GM13976 (cell line): ENCODE data around the gene CELF5.

Experiments
- DNase-seq: peaks from one replicate; pipeline ENCODE4 v3.0.0; 2012; ENCODE audit warnings: low spot score
- CTCF ChIP-seq: IDR thresholded peaks from 2 replicates; pipeline ENCODE4 v1.5.1; 2012; ENCODE audit warnings: borderline replicate concordance, mild to moderate bottlenecking; ENCODE audit not compliant: insufficient read depth; ENCODE audit errors: extremely low read depth, missing control alignments, control extremely low read depth
- in situ Hi-C: fragments of 300-500 bp; cut with MboI; formaldehyde crosslinking; loops from one replicate; pipeline ENCODE4 v1.12.0; 2022; ENCODE audit warnings: low sequenced_read_pairs, mixed read lengths, inconsistent platforms; ENCODE audit not compliant: unreplicated experiment

CELF5 gene

GRCh38 chr19:3254520-3254919, 30.1 kb downstream of the CELF5 start:
- in situ Hi-C loops, result no loop called here
- no peak for DNase-seq
- no peak for TF ChIP-seq CTCF

- DNase-seq, result no peak
- in situ Hi-C loops, result no loop called here
- TF ChIP-seq CTCF, result no peak
Observed at GRCh38 chr19:3257071-3257470, 32.6 kb downstream of the CELF5 start.

- in situ Hi-C loops, result no loop called here
- TF ChIP-seq CTCF, result no peak
- DNase-seq, result no peak
Observed at GRCh38 chr19:3262362-3262761, 37.9 kb downstream of the CELF5 start.

GRCh38 chr19:3263866-3264265, 39.4 kb downstream of the CELF5 start:
- TF ChIP-seq CTCF, result no peak
- in situ Hi-C loops, result no loop called here
- no peak for DNase-seq

GRCh38 chr19:3265432-3265831, 41.0 kb downstream of the CELF5 start:
- no peak for TF ChIP-seq CTCF
- in situ Hi-C loops, result no loop called here
- DNase-seq, result no peak

GRCh38 chr19:3266092-3266693, 41.7 kb downstream of the CELF5 start:
- no peak for TF ChIP-seq CTCF
- DNase-seq, result no peak
- in situ Hi-C loops, result no loop called here
